Stimulated activated CD8-positive, alpha-beta memory T cell treated with anti-CD3 and anti-CD28 coated beads, Interleukin-4, amount 100 ng/mL, for 4 hours (primary cell): ENCODE measurements around the gene PHACTR2.
A peak's percentile ranks its signal among the peaks of the same experiment; 100 is the strongest.
"Not testable (repeated sequence)": the region's sequence is repeated elsewhere in the genome, so short reads cannot be mapped to it uniquely, and the experiment has no call there.

ENCODE experiments used
- DNase-seq, 2 donors: peaks; one replicate each; pipeline ENCODE4 v3.0.0-alpha.2; 2020; ENCODE audit warnings: low read depth in 2 of 2, low spot score in 1 of 2

Gene PHACTR2

GRCh38 chr6:143677891-143678791 is at the start of gene PHACTR2:
Gene PHACTR2 (plus strand): TSS chr6:143677965. CDS start chr6:143678164, 199 bp downstream.
- peak; percentile 14 to 20 for DNase-seq

GRCh38 chr6:143629104-143630080 is 48.4 kb upstream of the PHACTR2 start:
- DNase-seq: no peak

GRCh38 chr6:143631196-143631595 is 46.6 kb upstream of the PHACTR2 start:
- DNase-seq: not testable (repeated sequence)

GRCh38 chr6:143632894-143633293 is 44.9 kb upstream of the PHACTR2 start:
- no peak for DNase-seq

GRCh38 chr6:143634486-143634885 is 43.3 kb upstream of the PHACTR2 start:
- no peak for DNase-seq

- no peak for DNase-seq
These were observed 40.1 kb upstream of the PHACTR2 start for GRCh38 chr6:143637691-143638090.

- no peak for DNase-seq
These were observed 35.4 kb upstream of the PHACTR2 start for GRCh38 chr6:143642403-143642802.

GRCh38 chr6:143647191-143647590 is 30.6 kb upstream of the PHACTR2 start:
- DNase-seq: no peak

- DNase-seq: no peak
These were observed 30.0 kb upstream of the PHACTR2 start for GRCh38 chr6:143647732-143648131.

GRCh38 chr6:143649319-143649718 is 28.4 kb upstream of the PHACTR2 start:
- not testable (repeated sequence) for DNase-seq

GRCh38 chr6:143651328-143651727 is 26.4 kb upstream of the PHACTR2 start:
- not testable (repeated sequence) for DNase-seq

- no peak for DNase-seq
These were observed 24.9 kb upstream of the PHACTR2 start for GRCh38 chr6:143652841-143653331.

GRCh38 chr6:143655541-143655940 is 22.2 kb upstream of the PHACTR2 start:
- DNase-seq: no peak

GRCh38 chr6:143656026-143656425 is 21.7 kb upstream of the PHACTR2 start:
- no peak for DNase-seq

GRCh38 chr6:143657809-143658208 is 20.0 kb upstream of the PHACTR2 start:
- no peak for DNase-seq

GRCh38 chr6:143660170-143660569 is 17.6 kb upstream of the PHACTR2 start:
- not testable (repeated sequence) for DNase-seq

GRCh38 chr6:143664171-143664570 is 13.6 kb upstream of the PHACTR2 start:
- no peak for DNase-seq

GRCh38 chr6:143666007-143666406 is 11.8 kb upstream of the PHACTR2 start:
- not testable (repeated sequence) for DNase-seq

GRCh38 chr6:143669483-143669882 is 8.3 kb upstream of the PHACTR2 start:
- DNase-seq: not testable (repeated sequence)

GRCh38 chr6:143673669-143674068 is 4.1 kb upstream of the PHACTR2 start:
- DNase-seq: no peak
